Caco-2 (cell line): ENCODE measurements around the gene CBFA2T2. TPM values are rescaled to one million over a fixed set of nuclear protein-coding genes. Genes with fewer than 3 reads are reported as not detected.
"Not testable (repeated sequence)": the region's sequence is repeated elsewhere in the genome, so short reads cannot be mapped to it uniquely, and the experiment has no call there.

Source experiments
- BruUV-seq: library from RNA; stranded (reverse); fragments of 400-500 nt; replicated peaks from 2 replicates; lab custom pipeline; 2021; lab: Mats Ljungman, UMichigan
- CTCF ChIA-PET: fragments of 300-600 bp; sonication (Branson Sonifier 250); formaldehyde crosslinking; loops from one replicate; lab custom pipeline; 2022; ENCODE audit warnings: antibody characterized with exemption; lab: Charles Lee
- POLR2A ChIA-PET: fragments of 300-600 bp; sonication (Branson Sonifier 250); formaldehyde crosslinking; loops from one replicate; lab custom pipeline; 2022; ENCODE audit warnings: antibody characterized with exemption; lab: Charles Lee
- DNase-seq, 2 experiments: peaks; one replicate each; pipeline versions ENCODE4 v3.0.0 to v3.0.0-alpha.2; 2020 to 2022
- H3K27me3 ChIP-seq: replicated peaks from 2 replicates; pipeline ENCODE4 v1.6.0; 2011; ENCODE audit warnings: low read length; ENCODE audit not compliant: control insufficient read depth, insufficient read depth
- H3K36me3 ChIP-seq: 2 replicates; pipeline ENCODE4 v1.5.1; 2011; ENCODE audit warnings: low read length; ENCODE audit not compliant: control insufficient read depth, insufficient read depth
- H3K4me1 ChIP-seq: fragments of 250-450 bp; sonication (Bioruptor Pico); 2 replicates; pipeline ENCODE4 v1.5.1; 2020; ENCODE audit warnings: mild to moderate bottlenecking
- H3K4me3 ChIP-seq: 2 replicates; pipeline ENCODE4 v1.5.1; 2011; ENCODE audit warnings: low read depth, mild to moderate bottlenecking, control low read depth, low read length
- H3K9me3 ChIP-seq: fragments of 250-450 bp; sonication (Bioruptor Pico); 2 replicates; pipeline ENCODE4 v1.5.1; 2020; ENCODE audit warnings: mild to moderate bottlenecking, moderate library complexity
- H3K27ac Mint-ChIP-seq: one replicate; pipeline ENCODE4 v1.8.0; 2022; ENCODE audit warnings: mixed read lengths; ENCODE audit not compliant: unreplicated experiment
- H3K27me3 Mint-ChIP-seq: one replicate; pipeline ENCODE4 v1.8.0; 2022; ENCODE audit warnings: mixed read lengths; ENCODE audit not compliant: insufficient read depth, unreplicated experiment
- H3K36me3 Mint-ChIP-seq: one replicate; pipeline ENCODE4 v1.8.0; 2022; ENCODE audit warnings: mild to moderate bottlenecking, mixed read lengths; ENCODE audit not compliant: insufficient read depth, unreplicated experiment
- H3K4me1 Mint-ChIP-seq: one replicate; pipeline ENCODE4 v1.8.0; 2022; ENCODE audit warnings: low read depth, mixed read lengths; ENCODE audit not compliant: unreplicated experiment
- H3K4me3 Mint-ChIP-seq: one replicate; pipeline ENCODE4 v1.8.0; 2022; ENCODE audit warnings: mild to moderate bottlenecking, moderate library complexity, mixed read lengths; ENCODE audit not compliant: unreplicated experiment
- H3K9me3 Mint-ChIP-seq: one replicate; pipeline ENCODE4 v1.8.0; 2022; ENCODE audit warnings: mixed read lengths; ENCODE audit not compliant: unreplicated experiment
- intact Hi-C: fragments of 100-400 bp; cut with micrococcal nuclease; formaldehyde crosslinking; loops from one replicate; pipeline ENCODE4 v1.10.0; 2022; ENCODE audit not compliant: unreplicated experiment
- total RNA-seq: library from RNA; stranded (reverse); gene quantifications from 2 replicates; pipeline ENCODE4 v1.2.3, GENCODE V29; 2022
- TF ChIP-seq, protein P1 (sequence below), 2 experiments: fragments of 200-600 bp in 1 of 2; IDR thresholded peaks; 1 replicate in 1 of 2; 2 replicates in 1 of 2; pipeline versions ENCODE4 v1.5.1 to v1.8.0; 2011 to 2022; ENCODE audit warnings: antibody characterized with exemption in 1 of 2, control low read depth in 1 of 2, inconsistent platforms in 1 of 2, low read depth in 1 of 2, low read length in 1 of 2, mild to moderate bottlenecking in 1 of 2, moderate library complexity in 1 of 2; ENCODE audit not compliant: insufficient read depth in 1 of 2, severe bottlenecking in 1 of 2, unreplicated experiment in 1 of 2

CBFA2T2 gene
- total RNA-seq, 1 experiment from 2014 or later: 30.6 TPM

DNA sequence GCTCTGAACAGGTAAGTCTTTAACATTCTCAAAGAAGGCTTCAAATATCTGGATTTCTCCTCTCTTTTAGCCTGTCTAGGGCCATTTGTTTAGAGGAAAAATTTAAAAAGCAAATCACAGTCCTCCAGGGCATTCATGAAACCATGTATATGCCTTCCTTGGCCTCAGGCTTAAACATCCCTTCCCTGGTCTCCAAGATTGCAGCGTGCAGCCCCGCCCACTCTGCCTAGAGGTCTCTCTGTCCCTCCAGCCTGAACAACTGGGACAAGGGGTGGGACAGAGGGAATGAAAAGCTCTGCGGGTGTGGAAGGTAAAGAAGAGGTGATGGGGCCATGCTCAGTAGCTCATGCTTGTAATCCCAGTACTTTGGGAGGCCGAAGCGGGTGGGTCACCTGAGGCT lies 9.8 kb upstream of the CBFA2T2 start:
- Histone ChIP-seq H3K36me3 (no peaks in the 10 kb centered on the region), H3K9me3 (no peaks in the 10 kb centered on the region), H3K4me1 (peaks cover 9% of the 10 kb centered on the region), H3K4me3 (no peak overlapping the region), H3K27me3 (no peaks in the 10 kb centered on the region)
- BruUV-seq: no TSS peak
- H3K36me3 Mint-ChIP-seq: no peaks in the 10 kb centered on the region
- intact Hi-C loops: no loop called here
- H3K27me3 Mint-ChIP-seq: no peaks in the 10 kb centered on the region
- no peaks in the 10 kb centered on the region for H3K9me3 Mint-ChIP-seq
- no peak overlapping the region for H3K4me3 Mint-ChIP-seq
- ChIA-PET CTCF (no interaction called here), POLR2A (interaction anchor here (0.6 to 0.9 kb wide), 2 partner anchors 10 to 12 kb away, joined by 3 read pairs; partner anchors contain the start of gene CBFA2T2)
- TF ChIP-seq, protein P1, sequence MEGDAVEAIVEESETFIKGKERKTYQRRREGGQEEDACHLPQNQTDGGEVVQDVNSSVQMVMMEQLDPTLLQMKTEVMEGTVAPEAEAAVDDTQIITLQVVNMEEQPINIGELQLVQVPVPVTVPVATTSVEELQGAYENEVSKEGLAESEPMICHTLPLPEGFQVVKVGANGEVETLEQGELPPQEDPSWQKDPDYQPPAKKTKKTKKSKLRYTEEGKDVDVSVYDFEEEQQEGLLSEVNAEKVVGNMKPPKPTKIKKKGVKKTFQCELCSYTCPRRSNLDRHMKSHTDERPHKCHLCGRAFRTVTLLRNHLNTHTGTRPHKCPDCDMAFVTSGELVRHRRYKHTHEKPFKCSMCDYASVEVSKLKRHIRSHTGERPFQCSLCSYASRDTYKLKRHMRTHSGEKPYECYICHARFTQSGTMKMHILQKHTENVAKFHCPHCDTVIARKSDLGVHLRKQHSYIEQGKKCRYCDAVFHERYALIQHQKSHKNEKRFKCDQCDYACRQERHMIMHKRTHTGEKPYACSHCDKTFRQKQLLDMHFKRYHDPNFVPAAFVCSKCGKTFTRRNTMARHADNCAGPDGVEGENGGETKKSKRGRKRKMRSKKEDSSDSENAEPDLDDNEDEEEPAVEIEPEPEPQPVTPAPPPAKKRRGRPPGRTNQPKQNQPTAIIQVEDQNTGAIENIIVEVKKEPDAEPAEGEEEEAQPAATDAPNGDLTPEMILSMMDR (IDR thresholded peaks at IDR 0.05; ENCODE audit: insufficient read depth in 1 of 2, low read depth in 1 of 2, low read length in 1 of 2, severe bottlenecking in 1 of 2, unreplicated experiment in 1 of 2): no peak
- no peak overlapping the region for H3K27ac Mint-ChIP-seq
- peaks cover 12% of the 10 kb centered on the region for H3K4me1 Mint-ChIP-seq
- DNase-seq: peak in 1 of 2 experiments; percentile 44

- no peaks in the 10 kb centered on the region for H3K27me3 Mint-ChIP-seq
- POLR2A ChIA-PET: interaction anchor here (0.7 kb wide), 1 partner anchor 453 kb away, joined by 8 read pairs; no protein-coding TSS in a partner anchor
Measured at GRCh38 chr20:33481431-33481941, 8.4 kb upstream of the CBFA2T2 start.

DNA sequence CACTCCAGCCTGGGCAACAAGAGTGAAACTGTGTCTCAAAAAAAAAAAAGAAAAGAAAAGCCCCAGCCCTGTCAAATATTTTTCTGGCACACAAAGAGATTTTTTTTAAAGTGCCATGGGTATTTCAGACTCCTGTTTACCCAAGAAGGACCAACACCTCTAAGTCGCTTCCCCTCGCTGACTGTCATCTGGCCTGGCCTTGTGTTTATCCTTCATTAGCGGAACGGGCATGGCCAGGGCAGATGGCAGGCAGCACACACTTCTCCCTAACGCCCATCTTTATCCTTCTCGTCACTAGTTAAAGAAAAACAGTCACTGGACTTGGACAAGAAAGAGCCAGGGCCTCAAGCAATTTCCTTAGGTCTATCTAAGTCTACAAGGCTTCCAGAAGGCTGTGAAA lies 7.3 kb upstream of the CBFA2T2 start:
- no TSS peak for BruUV-seq
- intact Hi-C loops: no loop called here
- H3K27me3 ChIP-seq: no peaks in the 10 kb centered on the region
- ChIA-PET CTCF (no interaction called here), POLR2A (interaction anchor here (0.6 kb wide), 2 partner anchors 22 to 733 kb away, joined by 3 to 8 read pairs; no protein-coding TSS in a partner anchor)
- no peaks in the 10 kb centered on the region for H3K9me3 ChIP-seq
- Mint-ChIP-seq H3K36me3 (no peaks in the 10 kb centered on the region), H3K27ac (no peak overlapping the region), H3K4me1 (peaks cover 7% of the 10 kb centered on the region), H3K27me3 (no peaks in the 10 kb centered on the region), H3K9me3 (no peaks in the 10 kb centered on the region), H3K4me3 (no peak overlapping the region)
- no peak overlapping the region for H3K4me3 ChIP-seq
- H3K36me3 ChIP-seq: no peaks in the 10 kb centered on the region
- DNase-seq: no peak
- H3K4me1 ChIP-seq: no peaks in the 10 kb centered on the region
- TF ChIP-seq, protein P1 (IDR thresholded peaks at IDR 0.05; ENCODE audit: insufficient read depth in 1 of 2, low read depth in 1 of 2, low read length in 1 of 2, severe bottlenecking in 1 of 2, unreplicated experiment in 1 of 2): no peak

More at GRCh38 chr20:33481431-33481941, 8.4 kb upstream of the CBFA2T2 start:
- Histone ChIP-seq H3K36me3 (no peaks in the 10 kb centered on the region), H3K27me3 (no peaks in the 10 kb centered on the region), H3K4me1 (peaks cover 3% of the 10 kb centered on the region; the same call in 1 of the 2 replicates), H3K4me3 (no peak overlapping the region), H3K9me3 (no peaks in the 10 kb centered on the region)
- no peak overlapping the region for H3K27ac Mint-ChIP-seq
- TF ChIP-seq, protein P1 (IDR thresholded peaks at IDR 0.05; ENCODE audit: insufficient read depth in 1 of 2, low read depth in 1 of 2, low read length in 1 of 2, severe bottlenecking in 1 of 2, unreplicated experiment in 1 of 2): no peak
- intact Hi-C loops: no loop called here
- H3K4me1 Mint-ChIP-seq: peaks cover 12% of the 10 kb centered on the region
- no TSS peak for BruUV-seq
- no peak for DNase-seq
- H3K4me3 Mint-ChIP-seq: no peak overlapping the region
- CTCF ChIA-PET: no interaction called here
- no peaks in the 10 kb centered on the region for H3K36me3 Mint-ChIP-seq
- H3K9me3 Mint-ChIP-seq: no peaks in the 10 kb centered on the region

DNA sequence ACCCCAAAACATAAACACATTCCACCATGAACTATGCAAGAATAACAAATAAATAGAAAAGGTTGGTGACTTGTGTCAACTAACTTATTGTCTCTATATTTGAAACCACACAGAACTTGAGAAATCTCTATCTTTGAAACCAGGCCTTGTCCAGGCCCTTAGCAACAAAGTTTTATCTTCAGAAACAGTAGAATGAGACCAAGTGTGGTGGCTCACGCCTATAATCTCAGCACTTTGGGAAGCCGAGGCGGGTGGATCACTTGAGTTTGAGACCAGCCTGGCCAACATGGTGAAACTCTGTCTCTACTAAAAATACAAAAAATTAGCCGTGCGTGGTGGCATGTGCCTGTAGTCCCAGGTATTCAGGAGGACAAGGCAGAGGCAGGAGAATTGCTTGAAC lies 6.7 kb upstream of the CBFA2T2 start:
- POLR2A ChIA-PET, H3K27me3 ChIP-seq, H3K4me3 ChIP-seq, H3K27ac Mint-ChIP-seq, H3K9me3 ChIP-seq, DNase-seq, H3K36me3 ChIP-seq, H3K36me3 Mint-ChIP-seq, intact Hi-C loops, H3K4me1 ChIP-seq, H3K4me3 Mint-ChIP-seq, H3K27me3 Mint-ChIP-seq, H3K4me1 Mint-ChIP-seq, CTCF ChIA-PET, BruUV-seq, H3K9me3 Mint-ChIP-seq: not testable (repeated sequence)
